Measurements from ENCODE around the gene TXNDC16.

The TXNDC16 gene

DNA sequence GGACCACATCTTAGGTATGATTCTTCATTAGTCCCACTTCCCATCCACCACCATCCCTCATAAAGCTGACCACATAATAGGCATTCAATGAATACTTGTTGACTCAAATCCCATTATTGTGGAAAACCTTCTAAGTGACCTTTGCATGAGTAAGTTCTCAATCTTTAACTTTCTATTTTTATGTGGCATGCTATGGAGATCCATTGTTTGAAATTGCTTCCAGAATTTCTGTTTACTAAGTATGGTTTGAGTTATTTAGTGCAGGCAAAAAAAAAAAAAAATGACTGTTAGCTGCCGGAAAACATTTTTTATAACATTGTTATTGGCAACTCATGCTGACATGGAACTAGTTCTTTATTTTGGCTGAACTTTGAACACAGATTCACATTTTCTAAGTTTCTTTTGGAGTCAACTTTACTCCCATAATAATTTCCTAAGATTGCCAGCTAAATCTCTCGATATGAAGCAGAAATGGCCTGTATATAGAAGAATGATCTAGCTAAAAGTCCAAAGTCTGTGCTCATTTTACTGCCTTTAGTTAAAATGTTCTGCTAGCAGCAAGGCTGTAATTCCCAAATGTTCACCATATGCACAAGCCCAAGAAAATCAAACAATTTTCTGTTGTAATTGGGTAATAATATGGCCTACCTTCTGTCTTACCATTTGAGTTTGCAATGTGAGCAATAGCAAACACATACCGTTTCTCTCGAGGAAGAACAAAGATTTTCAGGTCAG is 160.3 kb downstream of the TXNDC16 start:
- no peak for DNase-seq (ENCODE audit: low spot score)

All from NAMALWA (cell line).